HG03139 (cell line): ENCODE data around the gene PPARA.

Experiments used
- ATAC-seq: cut with Tn5 transposase; IDR thresholded peaks from one replicate; pipeline ENCODE4 v1.9.1; 2021; ENCODE audit not compliant: unreplicated experiment

PPARA gene

GRCh38 chr22:46150034-46150654 is at the start of gene PPARA:
PPARA (plus strand) TSS chr22:46150526; CDS start chr22:46198384, 47,858 bp downstream.
- peak; percentile 61 for ATAC-seq

GRCh38 chr22:46102159-46102558 is 48.2 kb upstream of the PPARA start:
- ATAC-seq, result no peak

GRCh38 chr22:46102752-46103151 is 47.6 kb upstream of the PPARA start:
- no peak for ATAC-seq

GRCh38 chr22:46103181-46103580 is 47.1 kb upstream of the PPARA start:
- ATAC-seq, result no peak

- no peak for ATAC-seq
Measured at GRCh38 chr22:46103664-46104063, 46.7 kb upstream of the PPARA start.

- ATAC-seq, result no peak
Measured at GRCh38 chr22:46104170-46104880, 46.0 kb upstream of the PPARA start.

GRCh38 chr22:46104881-46105493 is 45.3 kb upstream of the PPARA start:
- no peak for ATAC-seq

- ATAC-seq, result no peak
Measured at GRCh38 chr22:46105494-46106278, 44.6 kb upstream of the PPARA start.

GRCh38 chr22:46106279-46107022 is 43.9 kb upstream of the PPARA start:
- no peak for ATAC-seq

- ATAC-seq, result no peak
Measured at GRCh38 chr22:46107089-46107664, 43.1 kb upstream of the PPARA start.

- ATAC-seq, result no peak
Measured at GRCh38 chr22:46107753-46108563, 42.4 kb upstream of the PPARA start.

- no peak for ATAC-seq
Measured at GRCh38 chr22:46108564-46109473, 41.5 kb upstream of the PPARA start.

GRCh38 chr22:46109474-46110003 is 40.8 kb upstream of the PPARA start:
- ATAC-seq, result no peak

GRCh38 chr22:46110215-46110614 is 40.1 kb upstream of the PPARA start:
- no peak for ATAC-seq

- no peak for ATAC-seq
Measured at GRCh38 chr22:46111645-46112306, 38.5 kb upstream of the PPARA start.

GRCh38 chr22:46112405-46112804 is 37.9 kb upstream of the PPARA start:
- no peak for ATAC-seq

GRCh38 chr22:46113110-46113909 is 37.0 kb upstream of the PPARA start:
- no peak for ATAC-seq
